Adipose tissue (tissue), 3 donors: Measurements from ENCODE around the gene SUCO. TPM values are rescaled to one million over a fixed set of nuclear protein-coding genes. Genes with fewer than 3 reads are reported as not detected.

Source experiments
- H3K27ac ChIP-seq: one replicate; pipeline ENCODE4 v1.5.1; 2013; ENCODE audit warnings: low read depth, low read length
- WGBS, 3 donors: extraction: QIAGEN DNeasy Blood & Tissue Kit; methylation state at CpG; one replicate each; pipeline ENCODE4 v1.1.7; 2013; 5-methylcytosine and 5-hydroxymethylcytosine counted together
- polyA plus RNA-seq, 3 donors: library from polyadenylated mRNA; stranded (reverse); fragments of 200-250 nt; gene quantifications; one replicate each; pipeline ENCODE4 v1.2.3, GENCODE V29; 2013
- donor health status: healthy with polysubstance abuse.
- donor health status: Bipolar disorder and iron deficiency.
- donor health status: healthy.

SUCO gene
- polyA plus RNA-seq, 3 donors = 7.7 to 14.1 (median 11.0) TPM

GRCh38 chr1:172547071-172547470, 14.1 kb downstream of the SUCO start:
- no peak overlapping the region for H3K27ac ChIP-seq
- WGBS, 3 donors = 49 to 78% (median 74%) methylated on average over 3 of the region's 3 CpGs

DNA sequence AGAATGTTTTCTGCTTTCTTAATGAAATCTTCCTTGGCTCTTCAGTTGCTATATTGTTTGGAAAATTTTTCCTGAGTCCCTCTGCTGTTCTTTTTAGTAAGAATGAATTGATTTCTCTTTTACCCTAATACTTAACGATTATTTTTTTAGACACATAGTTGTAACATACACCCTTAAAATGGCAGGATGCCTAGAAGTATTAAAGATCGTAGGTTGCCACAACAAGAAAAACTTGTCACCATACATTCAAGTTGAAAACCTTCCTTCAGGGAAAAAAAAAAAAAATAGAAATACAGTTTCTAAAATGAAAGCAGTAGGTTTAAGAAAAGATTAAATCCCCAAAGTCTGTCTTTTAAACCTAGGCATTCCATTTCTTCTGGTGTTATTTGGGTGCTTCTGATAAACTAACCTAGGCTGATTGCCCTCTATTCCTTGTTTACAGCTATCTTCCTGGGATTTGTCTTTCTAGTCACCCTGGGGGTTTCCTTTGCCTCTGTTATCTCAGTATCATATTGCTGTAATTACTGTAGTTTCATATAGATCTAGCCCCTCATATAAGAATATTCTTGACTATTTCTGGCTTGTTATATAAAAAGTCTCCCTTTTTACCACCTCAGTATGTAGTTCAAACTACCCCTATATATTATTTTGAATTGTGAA, 16.8 kb downstream of the SUCO start:
- WGBS, 3 donors = 19 to 46% (median 34%) methylated on average over 2 of the region's 2 CpGs
- no peak overlapping the region for H3K27ac ChIP-seq

- H3K27ac ChIP-seq = no peak overlapping the region
- 64 to 94% (median 93%) methylated on average over 6 of the region's 6 CpGs for WGBS, 3 donors
Observed at GRCh38 chr1:172551279-172551678, 18.3 kb downstream of the SUCO start.

- 96 to 100% (median 98%) methylated on average over 4 of the region's 4 CpGs for WGBS, 3 donors
- no peak overlapping the region for H3K27ac ChIP-seq
Observed at GRCh38 chr1:172554915-172555314, 22.0 kb downstream of the SUCO start.

- no peak overlapping the region for H3K27ac ChIP-seq
Observed at GRCh38 chr1:172556461-172556860, 23.5 kb downstream of the SUCO start.

GRCh38 chr1:172557270-172557669, 24.3 kb downstream of the SUCO start:
- H3K27ac ChIP-seq = no peak overlapping the region
- 97 to 100% (median 97%) methylated on average over 1 of the region's 1 CpG for WGBS, 3 donors

DNA sequence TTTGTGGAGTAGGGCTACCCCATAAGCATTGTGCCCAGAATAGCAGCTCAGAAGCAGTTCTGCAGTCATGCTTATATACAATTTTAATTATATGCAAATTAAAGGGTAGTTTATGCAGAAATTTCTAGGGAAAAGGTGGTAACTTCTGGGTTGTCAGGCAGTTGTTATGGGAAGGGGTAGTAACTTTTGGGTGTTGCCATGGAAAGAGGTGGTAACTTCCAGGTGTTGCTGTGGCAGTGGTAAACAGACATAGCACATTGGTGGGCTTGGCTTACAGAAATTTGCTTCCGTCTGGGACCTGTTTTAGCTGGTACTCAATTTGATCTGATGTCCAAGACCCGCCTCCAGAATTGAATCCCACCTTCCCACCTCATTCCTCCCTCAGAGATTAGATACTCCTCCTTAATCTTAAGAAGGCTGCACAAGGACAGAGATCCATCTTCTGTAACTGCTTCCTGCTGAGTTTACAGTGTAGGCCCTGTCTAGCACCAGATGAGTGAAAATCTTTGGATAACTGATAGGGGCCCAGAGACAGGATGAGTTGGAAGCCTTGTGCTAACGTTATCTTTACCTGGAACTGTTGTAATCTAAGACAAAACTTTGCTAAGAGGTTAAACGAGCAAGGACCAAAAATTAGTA, 26.7 kb downstream of the SUCO start:
- WGBS, 3 donors = 81 to 94% (median 87%) methylated on average over 4 of the region's 4 CpGs
- H3K27ac ChIP-seq = no peak overlapping the region

GRCh38 chr1:172561252-172561651, 28.3 kb downstream of the SUCO start:
- H3K27ac ChIP-seq = no peak overlapping the region
- 89 to 99% (median 96%) methylated on average over 3 of the region's 3 CpGs for WGBS, 3 donors

DNA sequence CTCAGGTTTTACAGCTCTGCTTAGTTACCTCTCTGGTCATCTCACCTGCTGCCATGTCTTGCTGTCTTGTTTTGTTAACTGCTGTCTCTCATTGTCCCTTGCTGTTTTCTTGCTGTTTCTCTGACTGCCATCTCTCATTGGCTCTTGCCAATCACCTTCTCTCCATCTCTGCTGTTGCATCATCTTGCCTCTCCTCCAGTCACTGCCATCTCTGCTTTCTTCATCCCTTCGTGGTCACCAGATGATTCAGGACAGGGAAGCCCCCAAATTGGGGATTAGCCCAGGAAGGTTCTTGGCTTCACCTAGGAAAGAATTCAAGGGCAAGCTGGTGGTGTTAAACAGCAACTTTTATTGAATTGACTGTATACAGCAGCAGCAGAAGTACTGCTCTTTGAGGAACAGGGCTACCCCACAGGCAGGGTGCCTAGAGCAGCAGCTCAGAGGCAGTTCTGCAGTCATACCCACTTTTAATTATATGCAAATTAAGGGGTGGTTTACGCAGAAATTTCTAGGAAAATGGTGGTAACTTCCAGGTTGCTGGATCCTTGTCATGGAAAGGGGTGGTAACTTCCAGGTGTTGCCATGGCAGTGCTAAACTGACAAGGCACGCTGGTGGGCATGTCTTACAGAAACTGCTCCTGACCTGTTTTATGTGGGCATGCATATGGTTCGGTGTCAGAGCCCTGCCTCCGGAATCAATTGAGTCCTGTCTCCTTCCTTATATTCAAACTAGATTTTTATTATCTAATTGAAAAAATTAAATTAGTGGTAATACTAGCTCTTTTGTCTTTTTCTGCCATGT, 33.4 kb downstream of the SUCO start:
- 86 to 90% (median 88%) methylated on average over 5 of the region's 5 CpGs for WGBS, 3 donors
- H3K27ac ChIP-seq = no peak overlapping the region

- WGBS, 3 donors = 86 to 98% (median 97%) methylated on average over 3 of the region's 3 CpGs
Observed at GRCh38 chr1:172567720-172568119, 34.8 kb downstream of the SUCO start.

DNA sequence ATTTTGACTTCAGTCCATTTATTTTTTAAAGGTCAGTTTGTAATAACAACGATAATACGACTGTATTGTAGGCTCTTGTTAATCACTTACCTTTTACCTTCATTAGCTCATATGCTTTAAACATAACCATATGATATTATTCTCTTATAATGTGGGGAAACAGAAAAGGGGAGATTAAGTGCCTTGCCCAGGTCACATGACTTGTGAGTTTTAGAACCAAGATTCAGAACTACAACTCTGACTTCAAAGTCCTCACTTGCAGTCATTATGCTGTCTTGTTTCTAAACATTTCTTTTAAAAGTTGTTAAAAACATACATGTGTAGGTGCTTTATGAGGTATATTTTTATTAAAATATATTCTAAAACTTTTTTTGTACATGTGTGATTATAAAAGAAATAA, 41.1 kb downstream of the SUCO start:
- H3K27ac ChIP-seq = no peak overlapping the region
- WGBS, 3 donors = 92 to 97% (median 94%) methylated on average over 2 of the region's 2 CpGs

More at GRCh38 chr1:172567720-172568119, 34.8 kb downstream of the SUCO start:
- H3K27ac ChIP-seq = no peak overlapping the region

GRCh38 chr1:172578586-172578985, 45.6 kb downstream of the SUCO start:
- no peak overlapping the region for H3K27ac ChIP-seq
- 61 to 77% (median 68%) methylated on average over 1 of the region's 1 CpG for WGBS, 3 donors

- no peak overlapping the region for H3K27ac ChIP-seq
Observed at GRCh38 chr1:172581273-172581672, 48.3 kb downstream of the SUCO start.

DNA sequence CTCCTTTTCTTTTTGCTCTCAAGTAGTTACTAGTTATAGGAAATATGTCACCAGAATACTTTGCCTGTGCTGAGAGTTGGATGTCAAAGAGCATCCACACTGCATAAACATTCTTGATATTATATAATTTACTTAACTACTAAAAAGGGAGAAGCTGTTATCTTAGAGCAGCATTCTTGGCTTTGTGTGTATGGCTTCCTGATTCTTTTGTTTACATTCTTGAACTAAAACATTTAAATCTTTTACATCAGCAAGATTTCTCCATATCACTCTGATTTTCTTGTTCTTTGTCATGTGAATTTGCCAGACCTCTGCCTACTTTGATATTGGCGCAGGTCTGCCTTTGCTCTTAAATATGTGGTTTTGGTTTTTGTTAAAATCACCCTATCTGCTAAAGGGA, 48.8 kb downstream of the SUCO start:
- 53 to 93% (median 89%) methylated on average over 1 of the region's 1 CpG for WGBS, 3 donors
- no peak overlapping the region for H3K27ac ChIP-seq

GRCh38 chr1:172582889-172583288, 49.9 kb downstream of the SUCO start:
- H3K27ac ChIP-seq = no peak overlapping the region
- 79 to 95% (median 88%) methylated on average over 3 of the region's 3 CpGs for WGBS, 3 donors

- no peak overlapping the region for H3K27ac ChIP-seq
- WGBS, 3 donors = 38 to 46% (median 40%) methylated on average over 3 of the region's 3 CpGs
Observed at GRCh38 chr1:172585348-172585747, 52.4 kb downstream of the SUCO start.

GRCh38 chr1:172585861-172586260, 52.9 kb downstream of the SUCO start:
- no peak overlapping the region for H3K27ac ChIP-seq

DNA sequence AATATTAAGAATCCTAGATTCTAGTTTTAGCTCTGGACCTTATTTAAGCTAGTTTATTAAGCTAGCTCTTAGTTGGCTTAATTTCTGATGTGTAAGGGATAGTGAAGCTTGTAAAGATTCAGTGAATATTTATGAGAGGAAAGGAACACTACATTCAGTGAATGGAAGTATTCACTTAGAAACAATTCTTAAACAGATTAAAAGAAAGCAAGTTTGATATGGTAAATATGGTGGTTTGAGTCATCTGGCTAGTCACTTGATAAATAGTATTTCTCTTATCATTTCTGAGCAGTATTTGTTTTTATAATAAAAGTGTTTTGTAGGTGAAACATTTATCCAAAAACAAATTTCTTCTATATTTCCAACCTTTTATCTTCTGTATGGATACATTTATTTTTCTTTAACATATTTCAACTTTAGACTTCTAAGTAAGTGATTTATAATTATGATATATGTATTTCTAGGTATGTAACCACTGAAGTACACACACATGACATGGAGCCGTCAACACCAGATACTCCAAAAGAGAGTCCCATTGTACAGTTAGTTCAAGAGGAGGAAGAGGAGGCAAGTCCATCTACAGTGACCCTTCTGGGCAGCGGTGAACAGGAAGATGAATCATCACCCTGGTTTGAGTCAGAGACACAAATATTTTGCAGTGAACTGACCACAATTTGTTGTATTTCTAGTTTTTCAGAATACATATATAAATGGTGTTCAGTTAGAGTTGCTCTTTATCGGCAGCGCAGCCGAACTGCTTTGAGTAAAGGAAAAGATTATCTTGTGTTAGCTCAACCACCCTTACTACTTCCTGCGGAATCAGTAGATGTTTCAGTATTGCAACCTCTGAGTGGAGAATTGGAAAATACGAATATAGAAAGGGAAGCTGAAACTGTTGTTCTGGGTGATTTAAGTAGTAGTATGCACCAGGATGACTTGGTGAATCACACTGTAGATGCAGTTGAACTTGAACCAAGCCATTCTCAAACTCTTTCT, 55.6 kb downstream of the SUCO start:
- WGBS, 3 donors = 76 to 90% (median 82%) methylated on average over 7 of the region's 7 CpGs
- no peak overlapping the region for H3K27ac ChIP-seq
